HK-2 (cell line): ENCODE measurements around the gene FUT2.
"Not testable (repeated sequence)": the region's sequence is repeated elsewhere in the genome, so short reads cannot be mapped to it uniquely, and the experiment has no call there.

ENCODE experiments used
- DNase-seq: peaks from one replicate; pipeline ENCODE4 v3.0.0-alpha.2; 2018; ENCODE audit not compliant: unreplicated experiment

FUT2 gene

DNA sequence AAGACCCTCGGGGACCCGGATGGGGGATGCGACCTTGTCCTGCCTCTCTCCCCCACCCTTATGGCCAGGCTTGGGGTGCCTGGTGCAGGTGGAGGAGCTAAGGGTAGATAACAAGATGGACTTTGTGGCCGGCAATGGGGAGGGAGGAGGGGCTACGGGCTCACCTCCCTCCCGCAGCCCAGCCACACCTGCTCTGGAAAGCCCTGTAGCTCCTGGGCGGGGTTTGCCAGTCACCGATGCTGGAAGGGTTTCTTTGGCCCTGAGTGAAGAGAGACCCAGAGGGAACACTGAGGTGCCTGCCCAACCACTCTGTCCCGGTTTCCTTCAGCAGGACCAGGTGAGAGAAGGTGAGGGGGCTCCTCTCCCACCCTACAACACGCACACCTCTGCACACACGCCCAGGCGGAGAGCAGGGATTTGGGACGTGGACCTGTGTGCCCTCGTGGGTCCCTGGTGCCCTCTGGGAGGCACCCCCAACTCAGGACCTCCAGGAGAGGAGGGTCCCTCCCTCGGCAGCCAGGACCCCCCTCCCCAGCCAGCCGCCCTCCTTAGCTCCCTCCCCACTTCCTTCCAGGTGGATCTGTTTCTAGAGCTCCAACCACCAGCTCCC is at the start of gene FUT2:
Gene FUT2 (plus strand): TSS at position 229 of the 610 bp plus-strand sequence. CDS start 6,986 bp downstream, outside the sequence.
- no peak for DNase-seq

DNA sequence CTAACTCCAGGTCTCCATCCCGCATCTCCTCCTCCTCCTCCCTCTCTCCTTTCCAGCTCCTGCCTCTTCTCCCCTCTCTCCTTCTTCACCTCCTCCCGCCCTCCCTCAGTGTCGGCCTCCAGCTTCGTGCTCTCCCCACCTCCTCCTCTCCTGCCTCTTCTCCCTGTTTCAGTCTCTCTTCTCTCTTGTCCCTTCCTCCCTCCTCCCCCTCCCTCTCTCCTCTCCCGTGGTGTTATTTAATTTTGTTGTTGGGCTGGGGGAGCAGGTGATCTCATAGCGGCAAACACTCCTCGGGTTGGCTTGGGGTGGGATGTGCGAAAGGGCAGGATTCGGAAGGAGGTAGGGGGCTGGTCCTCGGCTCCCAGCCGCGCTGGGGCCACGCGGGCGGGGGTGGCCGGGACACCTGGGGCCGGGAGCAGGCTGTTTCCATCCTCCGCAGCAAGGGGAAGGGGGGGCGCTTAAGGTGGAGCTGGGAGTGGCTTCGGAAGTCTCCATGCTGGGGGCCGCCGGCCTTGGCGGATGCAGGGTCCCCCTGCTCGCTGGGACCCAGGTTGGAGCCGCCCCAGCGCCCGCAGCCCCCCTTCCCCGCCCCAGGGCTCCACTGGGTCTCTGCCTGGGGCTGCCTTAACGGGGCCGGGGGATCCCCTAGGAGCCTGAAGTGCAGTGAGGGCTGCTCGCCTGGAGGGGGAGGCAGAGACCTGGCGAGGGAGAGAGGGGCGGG is 49.6 kb upstream of the FUT2 start, which contains the start of gene CA11:
Gene CA11 (minus strand): TSS at position 187 of the 721 bp plus-strand sequence. CDS start 555 bp downstream, outside the sequence.
- DNase-seq, result peak; percentile 87

DNA sequence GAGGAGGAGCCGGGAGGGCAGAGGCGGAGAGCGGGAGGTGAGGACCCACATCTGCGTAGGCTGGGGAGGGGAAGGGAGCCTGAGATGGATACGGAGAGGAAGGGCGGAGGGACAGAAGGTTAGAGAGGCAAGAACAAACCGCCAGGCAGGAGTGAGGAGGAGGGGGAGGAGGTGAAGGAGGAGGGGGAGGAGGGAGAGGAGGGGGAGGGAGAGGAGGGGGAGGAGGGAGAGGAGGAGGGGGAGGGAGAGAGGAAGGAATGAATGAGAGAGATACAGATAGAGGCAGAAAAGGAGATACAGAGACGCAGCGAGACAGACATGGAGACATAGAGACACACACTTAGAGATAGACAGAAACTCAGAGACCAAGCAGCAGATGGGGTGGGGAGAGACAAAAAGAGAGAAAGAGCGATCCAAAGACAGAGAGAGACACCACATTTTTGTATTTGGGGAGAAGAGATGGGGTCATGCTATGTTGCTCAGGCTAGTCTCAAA is 49.0 kb upstream of the FUT2 start:
- DNase-seq, result no peak

DNA sequence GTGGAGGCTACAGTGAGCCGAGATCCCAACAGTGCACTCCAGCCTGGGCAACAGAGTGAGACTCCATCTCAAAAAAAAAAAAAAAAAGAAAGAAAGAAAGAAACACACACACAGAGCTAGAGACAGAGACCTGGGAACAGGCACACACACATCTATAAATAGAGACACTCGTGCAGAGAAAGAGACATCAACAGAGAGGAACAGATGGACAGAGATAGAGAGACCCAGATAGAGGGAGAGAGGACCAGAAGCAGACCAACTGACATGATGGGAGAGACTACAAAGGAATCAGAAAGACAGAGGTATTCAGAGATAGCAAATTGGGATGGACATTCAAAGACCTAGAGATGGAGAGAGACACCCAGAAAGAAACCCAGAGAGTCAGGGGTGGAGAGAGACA is 47.6 kb upstream of the FUT2 start:
- DNase-seq, result no peak

DNA sequence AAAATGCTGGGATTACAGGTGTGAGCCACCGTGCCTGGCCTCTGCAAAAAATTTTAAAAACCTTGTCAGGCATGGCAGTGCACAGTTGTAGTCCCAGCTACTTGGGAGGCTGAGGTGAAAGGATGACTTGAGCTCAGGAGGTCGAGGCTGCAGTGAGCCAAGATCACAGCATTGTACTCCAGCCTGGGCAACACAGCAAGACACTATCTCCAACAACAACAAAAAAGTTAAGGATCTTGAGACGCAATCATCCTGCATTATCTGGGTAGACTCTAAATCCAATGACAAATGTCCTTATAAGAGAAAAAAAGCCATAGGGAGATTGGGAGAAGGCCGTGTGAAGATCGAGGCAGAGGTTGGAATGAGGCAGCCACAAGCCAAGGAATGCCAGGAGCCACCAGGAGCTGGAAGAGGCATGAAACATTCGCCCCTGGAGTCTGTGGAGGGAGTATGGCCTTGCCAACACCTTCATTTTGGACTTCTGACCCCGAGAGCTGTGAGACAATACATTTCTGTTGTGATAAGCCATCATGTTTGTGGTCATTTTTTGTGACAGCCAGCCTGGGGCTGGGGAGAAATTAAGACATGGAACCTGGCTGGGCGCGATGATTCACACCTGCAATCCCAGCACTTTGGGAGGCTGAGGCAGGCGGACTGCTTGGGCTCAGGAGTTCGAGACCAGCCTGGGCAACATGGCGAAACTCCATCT is 44.6 kb upstream of the FUT2 start:
- no peak for DNase-seq

GRCh38 chr19:48651683-48652048 is 44.1 kb upstream of the FUT2 start:
- DNase-seq, result no peak

DNA sequence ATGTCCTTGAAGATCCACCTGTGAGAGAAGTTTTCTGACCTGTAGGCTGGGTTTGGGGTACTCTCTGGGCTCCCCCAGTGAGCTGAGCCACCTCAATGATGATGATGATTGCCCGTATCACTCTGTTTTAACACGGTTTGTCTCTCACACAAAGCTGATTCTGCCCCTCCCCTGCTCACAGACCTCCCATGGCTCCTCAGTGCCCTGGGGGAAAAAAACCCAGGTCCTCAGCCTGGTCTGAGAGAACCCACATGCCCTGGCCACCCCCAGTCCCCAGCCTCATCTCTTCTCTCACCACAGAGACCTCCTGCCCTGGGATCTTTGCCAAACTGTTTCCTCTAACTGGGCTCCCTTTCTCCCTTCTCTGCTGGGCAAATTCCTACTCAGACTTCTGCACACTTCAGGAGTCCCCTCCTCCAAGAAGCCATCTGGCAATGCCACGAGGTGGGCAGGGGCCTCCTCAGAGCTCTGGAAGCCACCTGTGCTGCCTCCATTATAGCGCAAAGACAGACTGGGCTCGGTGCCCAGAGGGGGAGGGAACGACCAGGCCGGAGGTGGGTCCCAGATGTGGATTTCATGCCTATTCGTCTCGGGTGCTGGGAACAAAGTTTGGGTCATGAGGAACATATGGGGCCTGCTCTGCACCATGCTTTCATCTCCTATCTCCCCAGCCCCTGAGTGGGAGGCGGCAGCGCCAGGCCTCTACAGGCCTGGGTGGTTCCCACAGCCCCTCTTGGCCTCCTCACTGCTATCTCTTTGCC is 41.3 kb upstream of the FUT2 start:
- no peak for DNase-seq

- no peak for DNase-seq
Measured at GRCh38 chr19:48656840-48657474, 38.8 kb upstream of the FUT2 start.

GRCh38 chr19:48657828-48658227 is 37.9 kb upstream of the FUT2 start:
- not testable (repeated sequence) for DNase-seq

GRCh38 chr19:48658483-48658882 is 37.3 kb upstream of the FUT2 start:
- no peak for DNase-seq

DNA sequence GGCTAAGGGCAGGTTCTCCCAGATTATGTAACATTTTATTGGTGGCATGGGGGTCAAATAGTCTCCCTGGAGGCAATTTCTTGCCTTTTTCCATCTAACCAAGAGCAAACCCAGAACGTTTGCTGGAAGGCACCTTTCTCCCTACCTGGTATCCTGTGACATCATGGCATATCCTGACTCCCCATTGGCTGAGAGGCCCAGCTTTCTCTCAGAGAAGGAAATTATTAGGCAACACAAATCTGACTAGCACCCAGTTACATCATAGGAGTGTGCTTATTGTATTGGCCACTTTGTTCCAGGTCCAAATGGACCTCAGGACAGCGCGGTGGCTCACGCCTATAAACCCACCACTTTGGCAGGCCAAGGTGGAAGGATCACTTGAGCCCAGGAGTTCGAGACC is 36.0 kb upstream of the FUT2 start:
- no peak for DNase-seq

GRCh38 chr19:48660852-48661710 is 34.7 kb upstream of the FUT2 start:
- DNase-seq, result peak; percentile 80

DNA sequence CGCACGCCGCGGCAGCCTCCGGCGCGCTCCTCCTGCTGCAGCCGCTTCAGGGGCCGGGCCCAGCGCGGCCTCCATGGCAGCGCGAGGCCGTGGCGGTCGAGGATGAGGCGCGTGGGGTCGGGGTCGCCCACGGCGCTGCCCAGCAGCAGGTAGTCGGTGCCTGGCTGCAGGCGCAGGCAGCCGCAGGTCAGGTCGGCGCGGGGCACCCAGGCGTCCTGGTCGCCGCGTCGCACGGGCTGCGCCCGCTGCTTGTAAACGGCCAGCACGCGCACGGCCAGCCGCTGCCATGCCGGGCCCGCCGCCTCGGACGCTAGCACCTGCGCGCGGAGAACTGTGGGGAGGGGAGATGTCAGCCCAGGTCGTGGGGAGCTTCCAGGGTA is 34.1 kb upstream of the FUT2 start:
- DNase-seq, result no peak

- no peak for DNase-seq
Measured at GRCh38 chr19:48663667-48664066, 32.1 kb upstream of the FUT2 start.

GRCh38 chr19:48664476-48664875 is 31.3 kb upstream of the FUT2 start:
- DNase-seq, result no peak

GRCh38 chr19:48665786-48666185 is 30.0 kb upstream of the FUT2 start:
- no peak for DNase-seq

DNA sequence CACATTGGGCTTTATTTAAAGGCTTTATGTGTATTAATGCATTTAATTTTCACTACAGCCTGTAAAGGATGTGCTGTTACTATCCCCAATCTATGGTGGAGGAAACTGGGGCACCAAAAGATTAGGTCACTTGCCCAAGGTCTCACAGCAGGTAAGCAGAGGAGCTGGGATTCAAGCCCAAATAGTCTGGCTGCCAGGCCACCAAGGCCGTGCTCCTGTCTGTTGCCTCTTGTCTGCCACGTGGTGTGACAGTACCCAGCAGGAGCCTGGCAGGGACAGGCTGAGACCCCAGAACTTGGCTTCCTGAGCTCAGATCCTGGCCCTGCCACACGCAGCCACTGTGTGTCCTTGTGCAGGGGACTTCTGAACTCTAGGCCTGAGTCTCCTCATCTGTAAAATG is 27.4 kb upstream of the FUT2 start:
- no peak for DNase-seq

DNA sequence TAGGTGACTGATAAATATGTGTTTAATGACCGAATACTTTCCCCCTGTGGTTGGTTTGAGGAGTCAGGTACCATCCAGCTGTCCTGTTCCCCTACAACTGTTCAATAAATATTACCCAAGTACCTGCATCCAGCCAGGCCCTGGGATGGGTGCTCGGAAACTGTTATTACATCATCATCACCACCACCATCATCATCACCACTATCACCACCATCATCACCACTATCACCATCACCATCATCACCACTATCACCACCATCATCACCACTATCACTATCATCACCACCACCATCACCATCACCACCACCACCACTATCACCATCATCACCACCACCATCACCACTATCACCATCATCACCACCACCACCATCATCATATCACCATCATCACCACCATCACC is 27.0 kb upstream of the FUT2 start:
- DNase-seq, result no peak

- no peak for DNase-seq
Measured at GRCh38 chr19:48669903-48670668, 25.7 kb upstream of the FUT2 start.
